ENCODE measurements around the gene SSR3. TPM values are rescaled to one million over a fixed set of nuclear protein-coding genes. Genes with fewer than 3 reads are reported as not detected.
"Not testable (repeated sequence)": the region's sequence is repeated elsewhere in the genome, so short reads cannot be mapped to it uniquely, and the experiment has no call there.

Gene SSR3
- total RNA-seq, 4 donors from 2014 or later: 134 to 223 (median 176) TPM

GRCh38 chr3:156575641-156576040 is 20.7 kb upstream of the SSR3 start:
- DNase-seq: no peak
- intact Hi-C loops (cut with DNase I): no loop called here
- Histone ChIP-seq H3K27ac (no peak overlapping the region), H3K4me3 (replicated peaks in 1 of 3) (no peak overlapping the region), H3K4me1 (no peaks in the 10 kb centered on the region), H3K9me3 (no peaks in the 10 kb centered on the region), H3K36me3 (no peaks in the 10 kb centered on the region), H3K27me3 (no peaks in the 10 kb centered on the region)
- 91 to 93% methylated on average over 3 of the region's 3 CpGs for WGBS, 2 donors
- TF ChIP-seq POLR2A (IDR thresholded peaks at IDR 0.05) (no peak), CTCF (IDR thresholded peaks at IDR 0.05) (no peak)

DNA sequence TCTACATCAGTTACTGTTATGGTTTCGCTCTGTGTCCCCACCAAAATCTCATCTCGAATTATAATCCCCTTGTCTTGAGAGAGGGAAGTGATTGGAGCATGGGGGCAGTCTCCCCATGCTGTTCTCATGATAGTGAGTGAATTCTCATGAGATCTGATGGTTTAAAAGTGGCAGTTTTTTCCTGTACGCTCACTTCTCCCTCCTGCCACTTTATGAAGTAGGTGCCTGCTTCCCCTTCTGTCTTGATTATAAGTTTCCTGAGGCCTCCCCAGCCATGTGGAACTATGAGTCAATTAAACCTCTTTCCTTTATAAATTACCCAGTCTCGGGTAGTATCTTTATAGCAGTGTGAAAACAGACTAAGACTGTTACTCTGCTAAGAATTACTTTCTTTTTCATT is 15.0 kb upstream of the SSR3 start:
- H3K36me3 ChIP-seq; intact Hi-C loops (cut with DNase I); H3K27ac ChIP-seq; DNase-seq; H3K9me3 ChIP-seq; H3K27me3 ChIP-seq; H3K4me1 ChIP-seq; H3K4me3 ChIP-seq (replicated peaks in 1 of 3): not testable (repeated sequence)
- 78 to 80% methylated on average over 4 of the region's 4 CpGs for WGBS, 2 donors

GRCh38 chr3:156569016-156569415 is 14.1 kb upstream of the SSR3 start:
- H3K36me3 ChIP-seq: not testable (repeated sequence)

DNA sequence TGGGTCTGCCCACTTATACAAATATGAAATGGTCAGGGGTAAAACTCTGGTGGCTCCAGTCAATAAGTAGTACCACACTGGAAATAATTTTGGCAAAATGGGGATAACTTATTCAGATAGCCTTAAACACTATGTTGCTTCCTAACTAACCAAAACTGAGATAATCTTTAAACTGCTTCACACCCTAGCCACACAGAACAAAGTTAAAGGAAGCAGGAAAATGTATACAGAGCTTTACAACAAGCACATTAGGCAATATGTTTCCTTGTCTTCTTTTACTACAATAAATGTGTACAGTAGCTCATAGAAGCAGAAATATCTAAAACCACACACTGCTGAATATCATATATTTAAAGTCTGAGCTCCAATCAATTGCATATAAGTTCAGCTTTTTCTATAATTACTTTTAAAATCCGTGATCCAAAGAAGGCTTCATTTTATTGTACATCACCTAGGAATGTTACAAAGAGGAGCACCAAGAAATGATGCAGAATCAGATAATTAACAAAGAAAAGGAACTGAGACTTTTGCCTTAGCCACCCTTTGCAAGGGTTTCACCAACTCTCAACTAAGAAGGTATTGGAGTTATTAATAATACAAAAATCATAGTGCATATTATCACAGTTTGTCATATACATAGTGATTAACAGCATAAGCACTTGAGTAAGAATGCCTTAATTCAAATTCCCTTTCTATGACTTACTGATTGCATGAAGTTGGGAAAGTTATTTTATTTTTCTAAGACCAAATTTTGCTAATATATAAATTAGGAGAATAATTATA is 9.2 kb upstream of the SSR3 start:
- WGBS, 2 donors: 58 to 70% methylated on average over 1 of the region's 1 CpG
- H3K4me1 ChIP-seq: peaks cover 2 to 16% of the 10 kb centered on the region in 2 donors
- no peak overlapping the region for H3K4me3 ChIP-seq (replicated peaks in 1 of 3)
- no peaks in the 10 kb centered on the region for H3K36me3 ChIP-seq
- DNase-seq: no peak
- no peak for TF ChIP-seq CTCF (IDR thresholded peaks at IDR 0.05)
- H3K9me3 ChIP-seq: no peaks in the 10 kb centered on the region
- no peaks in the 10 kb centered on the region for H3K27me3 ChIP-seq
- H3K27ac ChIP-seq: no peak overlapping the region
- intact Hi-C loops (cut with DNase I): no loop called here

More at GRCh38 chr3:156569016-156569415, 14.1 kb upstream of the SSR3 start:
- H3K27me3 ChIP-seq; DNase-seq; H3K27ac ChIP-seq; H3K4me3 ChIP-seq (replicated peaks in 1 of 3); intact Hi-C loops (cut with DNase I); H3K9me3 ChIP-seq; H3K4me1 ChIP-seq: not testable (repeated sequence)
- WGBS, 2 donors: 87 to 92% methylated on average over 8 of the region's 8 CpGs

DNA sequence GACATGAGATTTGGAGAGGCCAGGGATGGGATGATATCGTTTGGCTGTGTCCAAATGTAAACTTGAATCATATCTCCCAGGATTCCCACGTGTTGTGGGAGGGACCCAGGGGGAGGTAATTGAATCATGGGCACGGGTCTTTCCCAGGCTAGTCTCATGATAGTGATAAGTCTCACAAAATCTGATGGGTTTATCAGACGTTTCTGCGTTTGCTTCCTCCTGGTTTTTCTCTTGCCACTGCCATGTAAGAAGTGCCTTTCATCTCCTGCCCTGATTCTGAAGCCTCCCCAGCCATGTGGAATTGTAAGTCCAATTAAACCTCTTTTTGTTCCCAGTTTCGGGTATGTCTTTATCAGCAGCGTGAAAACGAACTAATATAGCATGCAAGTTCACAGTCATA is 7.6 kb upstream of the SSR3 start:
- H3K27ac ChIP-seq; DNase-seq; H3K4me3 ChIP-seq (replicated peaks in 1 of 3); intact Hi-C loops (cut with DNase I); H3K27me3 ChIP-seq; H3K36me3 ChIP-seq; H3K9me3 ChIP-seq: not testable (repeated sequence)
- WGBS, 2 donors: 77 to 79% methylated on average over 8 of the region's 8 CpGs
- peaks cover 12 to 28% of the 10 kb centered on the region in 2 donors for H3K4me1 ChIP-seq

- Histone ChIP-seq H3K36me3 (no peaks in the 10 kb centered on the region), H3K9me3 (no peaks in the 10 kb centered on the region), H3K4me1 (peaks cover 12 to 28% of the 10 kb centered on the region in 2 donors), H3K27me3 (no peaks in the 10 kb centered on the region), H3K27ac (peak overlapping the region in 1 of 3 donors; percentile 42), H3K4me3 (replicated peaks in 1 of 3) (no peak overlapping the region)
- 58 to 73% methylated on average over 2 of the region's 2 CpGs for whole genome bisulfite sequencing, 2 donors
- TF ChIP-seq POLR2A (IDR thresholded peaks at IDR 0.05) (no peak), CTCF (IDR thresholded peaks at IDR 0.05) (no peak)
- intact Hi-C loops (cut with DNase I): no loop called here
- DNase-seq: peak in 1 of 2 donors; percentile 5
Observed at GRCh38 chr3:156561533-156561932, 6.6 kb upstream of the SSR3 start.

Measured in thyroid gland (tissue), 4 donors.